HG02571 (cell line): Measurements from ENCODE around the gene PDK4.

Experiments
- ATAC-seq: cut with Tn5 transposase; IDR thresholded peaks from one replicate; pipeline ENCODE4 v1.9.1; 2021; ENCODE audit warnings: mild to moderate bottlenecking, moderate library complexity; ENCODE audit not compliant: unreplicated experiment

The PDK4 gene

DNA sequence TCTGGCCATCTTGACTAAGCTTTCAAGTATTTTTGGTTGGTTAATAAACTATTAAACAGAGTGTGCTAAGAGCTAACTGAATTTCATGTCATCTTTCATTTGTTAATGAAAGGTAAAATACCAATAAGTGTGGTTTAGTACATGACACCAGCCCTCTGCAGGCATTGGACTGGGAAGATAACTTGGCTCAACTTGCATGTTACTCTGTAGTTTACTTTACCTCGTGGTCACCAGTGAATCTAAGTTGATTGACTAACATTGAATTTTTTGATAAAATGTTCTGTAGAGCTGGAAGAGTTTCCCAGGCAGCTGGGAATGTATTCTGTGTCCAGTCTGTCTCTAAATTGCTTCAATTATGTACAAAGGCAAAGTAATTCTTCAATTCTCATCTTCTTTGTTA lies 60.7 kb downstream of the PDK4 start:
- ATAC-seq: no peak

DNA sequence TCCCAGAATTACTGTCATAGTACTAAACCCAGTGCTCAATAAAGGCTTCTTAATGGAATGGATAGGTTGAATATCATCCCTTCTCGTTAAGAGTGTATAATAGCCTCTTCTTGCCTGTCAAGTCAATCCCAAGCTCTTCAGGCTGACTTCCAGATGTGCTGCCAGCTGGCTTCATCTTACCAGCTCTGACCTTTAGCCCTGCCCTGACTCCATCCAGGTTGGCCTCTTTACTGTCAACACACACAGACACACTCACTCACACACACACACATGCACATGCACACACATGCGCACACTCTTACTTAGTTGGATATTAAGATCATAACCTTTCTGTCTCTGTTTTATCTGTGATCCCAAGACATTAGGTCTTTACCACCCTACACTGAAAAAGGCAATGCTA lies 61.5 kb downstream of the PDK4 start:
- ATAC-seq: no peak
